Measurements from ENCODE around the gene BMP8B. TPM values are rescaled to one million over a fixed set of nuclear protein-coding genes. Genes with fewer than 3 reads are reported as not detected.
"Not testable (repeated sequence)": the region's sequence is repeated elsewhere in the genome, so short reads cannot be mapped to it uniquely, and the experiment has no call there.

BMP8B gene
- total RNA-seq, 2 experiments from 2014 or later, result 0.21 to 0.28 TPM

DNA sequence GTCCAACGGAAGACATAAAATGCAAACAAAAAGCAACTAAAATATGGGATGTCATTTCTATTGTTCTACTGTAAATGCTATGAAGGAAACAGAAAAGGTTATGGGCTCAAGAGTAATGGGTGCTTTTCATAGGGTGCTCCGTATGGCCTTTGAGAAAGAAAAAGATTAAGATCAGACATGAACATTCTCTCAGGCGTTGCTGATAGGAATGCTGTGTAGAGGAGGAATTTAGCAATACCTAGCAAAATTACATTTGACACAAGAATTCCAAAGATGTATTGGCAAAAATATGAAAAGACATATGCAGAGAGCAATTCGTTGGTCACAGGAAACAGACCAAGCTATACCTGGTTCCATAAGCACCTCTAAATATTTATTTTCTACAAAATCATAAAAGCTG lies 11.8 kb downstream of the BMP8B start:
- DNase-seq (no peak), ATAC-seq (no peak)
- Mint-ChIP-seq H3K9me3 (ENCODE audit: low read depth) (no peaks in the 10 kb centered on the region), H3K27ac (no peak overlapping the region), H3K36me3 (ENCODE audit: low read depth) (no peaks in the 10 kb centered on the region), H3K4me1 (no peaks in the 10 kb centered on the region), H3K4me3 (no peak overlapping the region), H3K27me3 (no peaks in the 10 kb centered on the region)
- POLR2A ChIA-PET, result no interaction called here
- CTCF ChIA-PET, result interaction anchor here (0.6 kb wide), 1 partner anchor 50 kb away, joined by 3 read pairs; no protein-coding TSS in a partner anchor
- intact Hi-C loops (cut with DNase I, micrococcal nuclease), result loop anchor here in 1 of 2 experiments (2.0 kb wide), 1 partner anchor 18 kb away; no protein-coding TSS in a partner anchor

- ChIA-PET CTCF (interaction anchor here (0.6 kb wide), 1 partner anchor 50 kb away, joined by 3 read pairs; no protein-coding TSS in a partner anchor), POLR2A (no interaction called here)
- no peaks in the 10 kb centered on the region for H3K4me1 Mint-ChIP-seq
- H3K27ac Mint-ChIP-seq, result no peak overlapping the region
- intact Hi-C loops (cut with DNase I, micrococcal nuclease), result loop anchor here in 1 of 2 experiments (2.0 kb wide), 1 partner anchor 18 kb away; no protein-coding TSS in a partner anchor
- H3K36me3 Mint-ChIP-seq (ENCODE audit: low read depth), result no peaks in the 10 kb centered on the region
- no peaks in the 10 kb centered on the region for H3K27me3 Mint-ChIP-seq
- H3K4me3 Mint-ChIP-seq, result no peak overlapping the region
- ATAC-seq, result no peak
- no peaks in the 10 kb centered on the region for H3K9me3 Mint-ChIP-seq (ENCODE audit: low read depth)
- no peak for DNase-seq
These were observed 12.3 kb downstream of the BMP8B start for GRCh38 chr1:39776400-39776713.

DNA sequence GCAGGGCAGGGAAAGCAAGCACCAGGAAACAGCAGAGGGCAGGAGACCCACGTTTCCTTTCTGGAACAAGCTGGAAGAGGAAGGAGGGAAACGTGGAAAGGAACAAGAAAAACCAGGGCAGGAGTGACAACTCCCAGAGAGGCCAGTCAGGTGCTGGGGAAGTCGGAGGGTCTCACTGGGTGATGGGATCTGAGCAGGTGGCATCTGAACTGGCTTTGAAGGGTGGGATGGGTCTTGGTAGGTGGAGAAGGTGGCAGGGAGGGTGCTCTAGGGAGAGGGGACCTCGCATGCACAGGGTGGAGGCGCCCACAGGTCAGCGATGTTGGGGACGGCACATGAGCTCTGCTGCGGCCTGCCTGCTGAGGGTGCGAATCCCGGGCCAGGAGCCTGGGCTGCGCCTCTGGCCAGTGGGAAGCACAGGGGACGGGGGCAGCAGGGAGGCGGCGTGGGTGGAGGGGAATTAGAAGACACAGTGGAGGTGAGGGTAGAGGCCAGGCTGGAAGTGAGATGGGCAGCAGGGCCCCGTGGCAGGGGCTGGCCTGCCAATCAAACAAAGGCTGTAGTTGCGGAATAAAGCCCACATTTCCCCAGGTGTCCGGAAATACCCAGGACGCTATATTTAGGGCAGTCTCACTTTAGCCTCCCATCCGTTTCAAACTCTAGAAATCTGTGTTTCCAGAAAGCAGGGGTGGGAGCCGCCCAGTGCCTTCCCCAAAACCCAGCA lies 12.8 kb downstream of the BMP8B start:
- H3K36me3 Mint-ChIP-seq (ENCODE audit: low read depth); CTCF ChIA-PET; H3K4me1 Mint-ChIP-seq; POLR2A ChIA-PET; H3K27ac Mint-ChIP-seq; DNase-seq; H3K4me3 Mint-ChIP-seq; H3K27me3 Mint-ChIP-seq; ATAC-seq; H3K9me3 Mint-ChIP-seq (ENCODE audit: low read depth): not testable (repeated sequence)
- intact Hi-C loops (cut with DNase I, micrococcal nuclease), result loop anchor here in 1 of 2 experiments (2.0 kb wide), 1 partner anchor 17 kb away; no protein-coding TSS in a partner anchor

- H3K4me1 Mint-ChIP-seq; H3K27ac Mint-ChIP-seq; ATAC-seq; DNase-seq; H3K36me3 Mint-ChIP-seq (ENCODE audit: low read depth); CTCF ChIA-PET; intact Hi-C loops (cut with DNase I, micrococcal nuclease); H3K9me3 Mint-ChIP-seq (ENCODE audit: low read depth); H3K27me3 Mint-ChIP-seq; H3K4me3 Mint-ChIP-seq; POLR2A ChIA-PET: not testable (repeated sequence)
These were observed 13.5 kb downstream of the BMP8B start for GRCh38 chr1:39775141-39775540.

DNA sequence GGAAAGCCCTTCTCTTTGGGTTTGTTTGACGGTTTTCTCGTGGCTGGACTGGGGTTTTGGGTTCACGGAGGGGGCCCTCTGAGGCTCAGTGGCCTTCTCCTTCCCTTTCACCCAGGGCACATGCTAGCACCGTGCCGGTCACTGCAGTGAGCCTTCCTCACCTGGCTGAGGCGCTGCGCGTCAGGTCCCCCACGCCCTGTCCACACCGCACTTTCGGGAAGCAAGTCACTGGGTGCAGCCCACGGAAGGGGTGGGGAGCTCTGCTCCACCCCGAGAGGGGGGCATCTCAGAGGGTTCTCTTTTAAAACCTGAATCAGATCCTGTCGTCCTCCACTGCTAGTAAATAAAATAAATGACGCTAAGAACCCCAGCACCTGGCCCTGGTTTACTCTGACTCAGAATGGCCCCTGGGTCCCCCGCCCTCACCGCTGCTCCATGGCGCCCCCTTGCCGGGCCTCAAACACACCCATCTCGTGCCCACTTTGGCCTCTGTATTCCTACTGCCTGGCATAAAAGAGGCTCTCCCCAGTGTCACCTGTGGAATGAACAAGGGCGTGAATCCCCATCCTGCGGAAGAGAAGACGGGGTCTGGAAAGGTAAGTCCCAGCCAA lies 15.2 kb downstream of the BMP8B start:
- POLR2A ChIA-PET; CTCF ChIA-PET; H3K27me3 Mint-ChIP-seq; H3K4me1 Mint-ChIP-seq; H3K9me3 Mint-ChIP-seq (ENCODE audit: low read depth); intact Hi-C loops (cut with DNase I, micrococcal nuclease); H3K27ac Mint-ChIP-seq; H3K4me3 Mint-ChIP-seq; DNase-seq; H3K36me3 Mint-ChIP-seq (ENCODE audit: low read depth): not testable (repeated sequence)
- peak; percentile 53 for ATAC-seq

DNA sequence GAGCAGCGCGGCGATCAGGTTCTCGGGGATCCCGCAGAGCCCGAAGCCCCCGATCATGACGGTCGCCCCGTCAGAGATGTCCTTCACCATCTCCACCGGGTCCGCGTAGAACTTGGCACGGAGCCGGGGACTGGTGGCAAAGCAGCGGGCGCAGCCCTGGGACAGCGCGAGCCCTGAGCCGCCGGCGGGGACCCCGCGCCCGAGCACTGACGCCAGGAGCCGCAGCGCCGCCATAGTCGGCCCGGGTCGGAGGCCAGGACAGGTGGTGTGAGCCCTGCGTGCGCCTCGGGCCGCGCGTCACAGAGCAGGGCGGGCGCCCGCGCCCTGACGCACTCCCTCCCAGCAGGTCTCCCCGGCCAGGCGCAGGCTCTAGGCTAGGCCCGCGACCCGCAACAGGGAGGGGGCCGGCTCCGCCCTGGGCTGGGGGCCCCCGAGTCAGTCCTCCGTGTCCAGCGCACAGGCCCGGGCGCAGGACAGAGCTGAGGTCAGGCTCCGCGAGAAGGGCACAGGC lies 17.6 kb downstream of the BMP8B start, which contains the start of gene OXCT2:
TSS of gene OXCT2 (minus strand) at position 327 of the 511 bp plus-strand sequence. CDS start at position 234, 93 bp downstream.
- POLR2A ChIA-PET; intact Hi-C loops (cut with DNase I, micrococcal nuclease); CTCF ChIA-PET; H3K4me1 Mint-ChIP-seq; H3K9me3 Mint-ChIP-seq (ENCODE audit: low read depth); H3K27ac Mint-ChIP-seq; H3K27me3 Mint-ChIP-seq; H3K36me3 Mint-ChIP-seq (ENCODE audit: low read depth): not testable (repeated sequence)
- ATAC-seq (peak; percentile 57), DNase-seq (peak; percentile 24)
- peak within 1 kb of the TSS; percentile 38 for H3K4me3 Mint-ChIP-seq

- H3K9me3 Mint-ChIP-seq (ENCODE audit: low read depth); CTCF ChIA-PET; H3K36me3 Mint-ChIP-seq (ENCODE audit: low read depth); H3K27me3 Mint-ChIP-seq; POLR2A ChIA-PET; H3K27ac Mint-ChIP-seq; H3K4me1 Mint-ChIP-seq; intact Hi-C loops (cut with DNase I, micrococcal nuclease): not testable (repeated sequence)
- DNase-seq (peak; percentile 66), ATAC-seq (peak; percentile 34)
- peak overlapping the region; percentile 38 for H3K4me3 Mint-ChIP-seq
These were observed 18.3 kb downstream of the BMP8B start for GRCh38 chr1:39770100-39771021.

DNA sequence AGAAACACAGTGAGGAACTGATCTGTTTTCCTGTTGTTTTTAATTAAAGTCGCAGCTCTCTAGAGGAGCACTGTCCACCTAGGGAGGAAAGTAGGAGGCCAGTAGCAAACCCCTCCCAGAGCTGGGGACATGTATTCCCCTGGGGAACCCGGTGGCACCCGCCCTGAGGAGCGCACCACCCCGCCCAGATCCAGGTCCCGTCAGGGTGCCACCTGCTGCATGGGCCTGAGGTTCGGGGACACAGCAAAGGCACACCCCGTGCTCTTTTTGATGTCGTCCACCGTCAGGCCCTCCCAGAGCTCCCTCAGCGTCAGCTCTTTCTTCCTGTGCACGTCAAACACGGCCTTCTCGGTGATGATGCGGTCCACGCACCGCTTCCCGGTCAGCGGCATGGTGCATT lies 19.2 kb downstream of the BMP8B start:
- H3K27me3 Mint-ChIP-seq; H3K4me1 Mint-ChIP-seq; H3K36me3 Mint-ChIP-seq (ENCODE audit: low read depth); H3K9me3 Mint-ChIP-seq (ENCODE audit: low read depth); intact Hi-C loops (cut with DNase I, micrococcal nuclease); ATAC-seq; H3K4me3 Mint-ChIP-seq; H3K27ac Mint-ChIP-seq; DNase-seq; CTCF ChIA-PET; POLR2A ChIA-PET: not testable (repeated sequence)

DNA sequence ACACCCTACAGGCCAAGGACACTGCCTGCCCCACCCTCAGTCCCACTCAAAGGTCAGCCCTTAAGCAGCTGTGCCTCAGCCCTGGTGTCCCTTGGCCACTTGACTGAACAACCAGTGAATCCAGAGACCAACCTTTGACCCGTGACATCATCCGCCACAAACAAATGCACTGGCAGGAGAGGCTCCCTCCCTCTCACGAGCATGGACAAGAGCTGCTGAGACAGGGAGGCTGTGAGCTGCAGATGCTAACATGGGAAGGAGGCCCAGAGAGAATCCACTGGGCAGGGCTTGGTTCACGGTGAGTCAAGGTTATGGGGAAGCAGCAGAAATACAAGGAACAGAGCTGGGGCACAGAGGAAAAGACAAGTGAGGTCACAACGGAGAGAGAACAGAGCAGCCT lies 22.2 kb downstream of the BMP8B start:
- POLR2A ChIA-PET; H3K4me3 Mint-ChIP-seq; CTCF ChIA-PET; H3K4me1 Mint-ChIP-seq; H3K27me3 Mint-ChIP-seq; H3K27ac Mint-ChIP-seq; H3K9me3 Mint-ChIP-seq (ENCODE audit: low read depth); DNase-seq; intact Hi-C loops (cut with DNase I, micrococcal nuclease); H3K36me3 Mint-ChIP-seq (ENCODE audit: low read depth); ATAC-seq: not testable (repeated sequence)

DNA sequence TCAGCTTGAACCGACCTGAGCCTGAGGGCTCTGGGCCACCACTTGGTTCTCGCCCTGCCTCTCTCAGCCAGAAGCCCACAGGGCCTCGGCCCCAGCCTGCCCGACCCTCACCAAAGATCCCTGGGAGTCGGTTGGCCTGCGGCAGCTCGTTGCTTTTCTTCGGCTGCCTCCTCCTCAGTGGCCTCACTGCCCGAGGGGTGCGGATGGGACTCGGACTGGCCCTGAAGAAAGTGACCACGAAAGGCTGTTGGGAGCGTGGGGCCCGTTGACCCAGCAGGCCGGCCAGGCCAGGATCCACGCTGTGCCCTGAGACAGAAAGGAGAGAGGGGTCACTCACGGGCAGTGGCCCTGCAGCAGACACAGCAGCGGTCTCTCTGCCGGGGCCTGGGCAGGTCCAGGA lies 24.2 kb downstream of the BMP8B start:
- H3K4me1 Mint-ChIP-seq; H3K36me3 Mint-ChIP-seq (ENCODE audit: low read depth); H3K4me3 Mint-ChIP-seq; H3K27ac Mint-ChIP-seq; CTCF ChIA-PET; intact Hi-C loops (cut with DNase I, micrococcal nuclease); ATAC-seq; H3K9me3 Mint-ChIP-seq (ENCODE audit: low read depth); DNase-seq; H3K27me3 Mint-ChIP-seq; POLR2A ChIA-PET: not testable (repeated sequence)

- POLR2A ChIA-PET; H3K27ac Mint-ChIP-seq; H3K4me1 Mint-ChIP-seq; ATAC-seq; H3K9me3 Mint-ChIP-seq (ENCODE audit: low read depth); intact Hi-C loops (cut with DNase I, micrococcal nuclease); DNase-seq; H3K4me3 Mint-ChIP-seq; H3K27me3 Mint-ChIP-seq; CTCF ChIA-PET: not testable (repeated sequence)
- peaks cover 10% of the 10 kb centered on the region for H3K36me3 Mint-ChIP-seq (ENCODE audit: low read depth)
These were observed 24.9 kb downstream of the BMP8B start for GRCh38 chr1:39763619-39764374.

Data from activated CD4-positive, alpha-beta T cell treated with anti-CD3 and anti-CD28 coated beads for 36 hours (primary cell).